SKM-1 treated with dmso at 0.1 percent for 144 hours (cell line): ENCODE data around the gene RHOT2.

Experiments used
- DNase-seq: peaks from one replicate; lab custom pipeline; 2025; ENCODE audit not compliant: unreplicated experiment; lab: John Stamatoyannopoulos, UW

RHOT2 gene

DNA sequence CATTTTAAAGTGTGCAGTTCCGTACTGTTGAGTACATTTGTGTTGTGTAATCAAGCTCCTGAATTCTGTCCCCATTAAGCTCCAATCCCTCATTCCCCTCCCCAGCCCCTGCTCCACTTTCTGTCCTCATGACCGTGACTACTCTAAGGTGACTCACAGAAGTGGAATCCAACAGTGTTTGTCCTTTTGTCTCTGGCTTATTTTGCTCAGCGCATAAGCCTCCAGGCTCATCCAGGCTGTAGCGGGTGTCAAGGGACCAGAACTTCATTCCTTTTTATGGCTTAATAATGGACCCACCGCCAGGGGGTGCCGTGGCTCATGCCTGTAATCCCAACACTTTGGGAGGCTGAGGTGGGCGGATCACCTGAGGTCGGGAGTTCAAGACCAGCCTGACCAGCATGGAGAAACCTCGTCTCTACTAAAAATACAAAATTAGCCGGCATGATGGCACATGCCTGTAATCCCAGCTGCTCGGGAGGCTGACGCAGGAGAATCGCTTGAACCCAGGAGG, 44.9 kb downstream of the RHOT2 start:
- peak; percentile 33 for DNase-seq

GRCh38 chr16:714079-714478, 46.1 kb downstream of the RHOT2 start:
- no peak for DNase-seq

DNA sequence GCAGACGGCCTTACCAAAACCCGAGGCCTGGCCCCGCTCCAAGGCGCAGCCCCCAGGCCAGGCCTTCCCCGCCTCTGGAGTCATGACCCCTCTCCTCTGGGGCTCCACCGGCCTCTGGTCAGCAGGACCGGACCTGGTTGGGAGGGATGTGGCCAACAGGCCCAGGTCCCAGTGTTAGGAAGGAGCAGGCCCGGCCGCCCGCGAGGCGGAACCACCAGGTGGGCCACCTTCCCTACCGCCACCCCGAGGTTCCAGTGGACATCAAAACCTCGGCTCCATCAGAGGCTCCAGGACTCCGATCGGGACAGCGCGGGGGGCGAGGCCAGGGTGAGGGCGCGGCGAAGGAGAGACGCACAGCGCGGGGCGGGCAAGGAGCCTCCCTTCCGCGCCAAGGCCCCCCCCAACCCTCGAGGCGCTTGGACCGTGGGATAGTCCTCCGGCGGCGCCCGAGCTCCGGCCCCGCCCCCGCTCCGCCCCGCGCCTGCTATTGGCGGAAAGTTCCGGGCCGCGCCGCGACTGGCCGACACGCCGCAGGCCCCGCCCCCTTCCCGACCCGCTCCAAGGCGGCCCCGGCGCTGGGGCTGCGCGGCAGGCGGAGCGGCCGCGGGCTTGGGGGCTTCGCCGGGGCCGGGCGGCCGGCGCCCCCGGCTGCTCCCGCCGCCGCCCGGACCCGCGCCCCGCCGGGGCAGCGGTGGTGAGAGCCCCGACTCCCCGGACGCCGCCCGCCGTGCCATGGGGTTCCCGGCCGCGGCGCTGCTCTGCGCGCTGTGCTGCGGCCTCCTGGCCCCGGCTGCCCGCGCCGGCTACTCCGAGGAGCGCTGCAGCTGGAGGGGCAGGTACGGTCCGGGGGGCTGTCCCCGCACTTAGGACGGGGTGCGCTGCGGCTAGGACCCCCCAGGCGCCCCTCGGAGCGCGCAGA, 46.9 kb downstream of the RHOT2 start, which contains the start of gene METRN:
TSS of gene METRN (plus strand) at position 561 of the 919 bp plus-strand sequence. CDS start at position 733, 172 bp downstream.
- DNase-seq, result peak; percentile 68

DNA sequence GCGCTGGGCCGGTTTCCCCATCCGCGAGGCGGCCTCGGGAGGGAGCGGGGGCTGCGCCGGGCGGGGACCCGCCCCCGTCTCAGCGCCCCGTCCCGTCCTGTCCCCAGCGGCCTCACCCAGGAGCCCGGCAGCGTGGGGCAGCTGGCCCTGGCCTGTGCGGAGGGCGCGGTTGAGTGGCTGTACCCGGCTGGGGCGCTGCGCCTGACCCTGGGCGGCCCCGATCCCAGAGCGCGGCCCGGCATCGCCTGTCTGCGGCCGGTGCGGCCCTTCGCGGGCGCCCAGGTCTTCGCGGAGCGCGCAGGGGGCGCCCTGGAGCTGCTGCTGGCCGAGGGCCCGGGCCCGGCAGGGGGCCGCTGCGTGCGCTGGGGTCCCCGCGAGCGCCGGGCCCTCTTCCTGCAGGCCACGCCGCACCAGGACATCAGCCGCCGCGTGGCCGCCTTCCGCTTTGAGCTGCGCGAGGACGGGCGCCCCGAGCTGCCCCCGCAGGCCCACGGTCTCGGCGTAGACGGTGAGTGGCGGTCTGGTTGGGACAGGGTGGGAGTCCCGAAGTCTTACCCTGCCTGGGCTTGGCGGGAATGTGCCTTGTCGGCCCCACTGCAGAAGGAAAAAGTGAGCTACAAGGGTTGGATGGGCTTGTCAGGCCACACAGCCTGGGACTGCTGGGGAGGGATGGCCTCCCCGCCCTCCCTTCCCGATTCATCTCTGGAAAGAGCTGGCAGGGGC, 47.7 kb downstream of the RHOT2 start:
- no peak for DNase-seq

DNA sequence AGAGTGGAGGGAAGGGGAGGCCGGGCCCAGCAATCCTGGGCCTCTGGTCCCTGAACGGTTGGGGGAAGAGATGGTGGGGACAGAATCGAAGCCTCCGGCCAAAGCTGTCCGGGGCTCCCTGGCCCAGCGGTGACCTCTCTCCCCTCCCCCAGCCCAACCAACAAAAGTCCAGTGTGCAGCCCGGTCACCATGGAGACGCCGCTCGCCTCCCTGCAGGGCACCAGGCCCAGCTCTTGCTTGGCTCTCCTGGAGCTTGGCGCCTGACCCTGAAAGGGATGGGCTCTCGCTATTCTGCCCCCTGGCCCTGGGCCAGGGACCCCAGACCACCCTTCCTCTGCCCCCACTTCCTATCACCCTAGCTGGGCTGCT, 48.3 kb downstream of the RHOT2 start:
- DNase-seq, result no peak

DNA sequence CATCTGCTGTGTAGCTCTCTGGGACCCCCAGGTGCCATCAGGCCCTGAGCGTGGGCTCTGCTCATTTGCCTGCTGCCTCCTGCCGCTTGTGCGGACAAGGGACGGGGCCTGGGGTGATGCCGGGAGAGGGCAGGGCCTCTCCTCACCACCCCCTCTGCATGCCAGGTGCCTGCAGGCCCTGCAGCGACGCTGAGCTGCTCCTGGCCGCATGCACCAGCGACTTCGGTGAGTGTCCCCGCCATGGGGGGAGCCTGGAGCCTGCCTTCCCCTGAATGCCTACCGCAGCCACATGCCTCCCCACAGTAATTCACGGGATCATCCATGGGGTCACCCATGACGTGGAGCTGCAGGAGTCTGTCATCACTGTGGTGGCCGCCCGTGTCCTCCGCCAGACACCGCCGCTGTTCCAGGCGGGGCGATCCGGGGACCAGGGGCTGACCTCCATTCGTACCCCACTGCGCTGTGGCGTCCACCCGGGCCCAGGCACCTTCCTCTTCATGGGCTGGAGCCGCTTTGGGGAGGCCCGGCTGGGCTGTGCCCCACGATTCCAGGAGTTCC, 48.9 kb downstream of the RHOT2 start:
- no peak for DNase-seq

- DNase-seq, result no peak
These were observed 49.7 kb downstream of the RHOT2 start for GRCh38 chr16:717450-718245.

- DNase-seq, result no peak
These were observed 50.5 kb downstream of the RHOT2 start for GRCh38 chr16:718389-718788.

- no peak for DNase-seq
These were observed 51.0 kb downstream of the RHOT2 start for GRCh38 chr16:718922-719321.

DNA sequence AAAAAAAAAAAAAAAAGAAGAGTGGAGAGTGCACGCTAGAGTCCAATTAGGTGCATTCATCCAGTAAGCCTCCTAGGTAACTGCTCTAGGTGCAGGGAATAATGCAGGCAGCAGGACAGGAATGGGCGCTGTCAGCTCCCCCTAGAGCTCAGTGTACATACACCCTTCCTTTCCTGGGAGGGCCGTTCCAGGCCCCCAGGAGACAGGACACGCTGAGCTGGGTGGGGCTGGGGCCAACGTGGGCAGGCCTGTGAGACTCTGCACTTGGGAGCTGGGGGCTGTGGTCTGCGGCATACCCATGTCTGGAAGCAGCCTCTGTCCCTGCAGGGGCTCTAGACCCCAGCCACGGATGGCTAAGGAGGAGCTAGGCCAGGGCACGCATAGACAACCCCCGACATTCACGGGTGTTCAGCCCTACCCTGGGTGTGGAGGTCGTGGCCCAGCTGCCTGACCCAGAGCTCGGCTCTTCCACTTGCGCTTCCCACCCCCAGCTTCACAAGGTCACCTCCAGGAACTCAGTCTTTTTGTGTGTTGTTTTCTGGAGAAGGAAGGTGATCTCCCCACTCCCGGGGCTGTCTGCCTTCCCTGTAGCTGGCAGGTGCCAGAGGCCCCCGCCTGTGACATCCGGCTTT, 52.0 kb downstream of the RHOT2 start:
- no peak for DNase-seq

GRCh38 chr16:720447-720989, 52.6 kb downstream of the RHOT2 start:
- peak; percentile 25 for DNase-seq

- peak; percentile 81 for DNase-seq
These were observed 53.2 kb downstream of the RHOT2 start, which contains the start of gene ANTKMT for GRCh38 chr16:720990-721764. TSS of gene ANTKMT (plus strand) at chr16:721146. CDS start at chr16:721275, 129 bp downstream.

DNA sequence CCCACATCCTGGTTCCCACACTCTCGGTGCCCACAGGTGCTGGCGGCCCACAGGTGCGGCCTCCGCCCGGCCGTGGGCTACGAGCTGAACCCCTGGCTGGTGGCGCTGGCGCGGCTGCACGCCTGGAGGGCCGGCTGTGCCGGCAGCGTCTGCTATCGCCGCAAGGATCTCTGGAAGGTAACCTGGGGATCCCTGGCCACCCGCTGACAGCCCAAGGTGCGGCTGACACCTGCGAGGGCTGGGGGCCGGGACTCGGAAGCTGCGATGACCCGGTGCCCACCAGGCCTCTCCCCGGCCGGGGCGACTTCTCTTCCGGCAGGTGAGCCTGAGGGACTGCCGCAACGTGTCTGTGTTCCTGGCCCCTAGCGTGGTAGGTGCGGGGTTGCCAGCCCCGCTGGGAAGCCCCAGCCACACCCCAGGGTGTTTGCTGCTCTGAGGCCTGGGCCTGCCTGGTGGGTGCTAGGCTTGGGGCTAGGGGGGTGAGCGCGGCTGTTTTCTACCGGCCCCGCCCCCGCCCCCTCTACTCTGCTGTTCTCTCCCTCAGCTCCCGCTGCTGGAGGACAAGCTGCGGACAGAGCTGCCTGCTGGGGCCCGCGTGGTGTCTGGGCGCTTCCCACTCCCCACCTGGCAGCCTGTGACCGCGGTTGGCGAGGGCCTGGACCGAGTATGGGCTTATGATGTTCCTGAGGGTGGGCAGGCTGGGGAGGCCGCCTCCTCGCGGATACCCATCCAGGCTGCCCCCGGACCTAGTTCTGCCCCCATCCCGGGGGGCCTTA, 54.0 kb downstream of the RHOT2 start:
- DNase-seq, result no peak

DNA sequence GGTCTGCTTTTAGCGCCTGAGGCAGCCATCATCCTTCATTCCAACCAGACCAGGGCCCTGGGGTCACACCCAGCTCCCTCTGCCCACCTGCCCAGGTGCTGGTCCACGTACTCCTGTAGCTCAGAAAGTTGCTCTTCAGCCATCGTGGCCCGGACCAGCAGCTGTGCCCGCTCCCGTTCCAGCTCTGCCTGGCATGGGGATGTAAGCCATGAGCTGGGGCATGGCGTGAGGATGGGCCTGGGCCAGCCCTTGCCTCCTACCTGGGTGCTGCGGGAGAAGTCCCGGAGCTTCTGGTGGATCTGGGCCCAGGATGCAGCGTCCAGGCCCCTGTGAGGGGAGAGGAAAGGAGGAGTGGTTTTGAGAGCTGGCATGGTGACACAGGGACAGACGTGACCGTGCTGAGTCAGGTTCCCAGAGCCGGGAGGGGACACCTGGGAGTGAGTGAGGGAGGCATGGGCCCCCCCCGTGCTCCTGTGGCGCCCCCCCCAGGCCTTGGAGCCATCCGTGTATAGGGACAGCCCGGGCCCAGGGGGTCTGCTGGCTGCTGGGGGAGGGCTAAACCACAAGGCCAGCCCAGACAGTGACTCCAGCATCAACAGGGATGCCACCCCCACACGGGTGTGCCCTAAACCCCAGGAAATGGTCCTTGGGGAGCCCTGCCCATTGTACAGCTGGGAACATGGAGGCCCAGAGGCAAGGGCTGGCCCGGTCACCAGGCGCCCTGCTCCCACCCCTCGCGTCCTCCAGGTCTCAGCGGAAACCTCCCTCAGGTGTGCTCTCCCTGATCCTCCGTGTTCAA, 55.1 kb downstream of the RHOT2 start:
- DNase-seq, result no peak

GRCh38 chr16:723695-724094, 55.8 kb downstream of the RHOT2 start:
- DNase-seq, result no peak
